Activated T-helper 2 cell treated with anti-CD3 and anti-CD28 coated beads, Interferon-gamma antibody, Interleukin-2, Interleukin-4, amounts not matched to agents 10 μg/mL and 5 μg/mL and 100 μg/mL, durations not matched to agents 14 hours and 24 hours and 36 hours (primary cell): Measurements from ENCODE around the gene OSR1. TPM values are rescaled to one million over a fixed set of nuclear protein-coding genes. Genes with fewer than 3 reads are reported as not detected.

Source experiments
- DNase-seq: peaks from one replicate; pipeline ENCODE4 v3.0.0; 2021; ENCODE audit warnings: low spot score
- H3K27ac Mint-ChIP-seq: one replicate; pipeline ENCODE4 v1.8.0; 2021; ENCODE audit warnings: mixed read lengths
- H3K27me3 Mint-ChIP-seq: one replicate; pipeline ENCODE4 v1.8.0; 2021; ENCODE audit warnings: low read depth, mixed read lengths
- H3K36me3 Mint-ChIP-seq: one replicate; pipeline ENCODE4 v1.8.0; 2021; ENCODE audit warnings: low read depth, mixed read lengths
- H3K4me1 Mint-ChIP-seq: one replicate; pipeline ENCODE4 v1.8.0; 2021; ENCODE audit warnings: low read depth, mixed read lengths
- H3K4me3 Mint-ChIP-seq: one replicate; pipeline ENCODE4 v1.8.0; 2021; ENCODE audit warnings: low read depth, mild to moderate bottlenecking, moderate library complexity, mixed read lengths
- H3K9me3 Mint-ChIP-seq: one replicate; pipeline ENCODE4 v1.8.0; 2021; ENCODE audit warnings: mixed read lengths
- intact Hi-C: fragments of 100-400 bp; cut with micrococcal nuclease; formaldehyde crosslinking; loops from one replicate; pipeline ENCODE4 v1.15.1; 2023
- total RNA-seq: library from RNA; stranded (reverse); gene quantifications from 2 replicates; pipeline ENCODE4 v1.2.3, GENCODE V29; 2022

The OSR1 gene
- total RNA-seq, 1 donor from 2014 or later = not detected

DNA sequence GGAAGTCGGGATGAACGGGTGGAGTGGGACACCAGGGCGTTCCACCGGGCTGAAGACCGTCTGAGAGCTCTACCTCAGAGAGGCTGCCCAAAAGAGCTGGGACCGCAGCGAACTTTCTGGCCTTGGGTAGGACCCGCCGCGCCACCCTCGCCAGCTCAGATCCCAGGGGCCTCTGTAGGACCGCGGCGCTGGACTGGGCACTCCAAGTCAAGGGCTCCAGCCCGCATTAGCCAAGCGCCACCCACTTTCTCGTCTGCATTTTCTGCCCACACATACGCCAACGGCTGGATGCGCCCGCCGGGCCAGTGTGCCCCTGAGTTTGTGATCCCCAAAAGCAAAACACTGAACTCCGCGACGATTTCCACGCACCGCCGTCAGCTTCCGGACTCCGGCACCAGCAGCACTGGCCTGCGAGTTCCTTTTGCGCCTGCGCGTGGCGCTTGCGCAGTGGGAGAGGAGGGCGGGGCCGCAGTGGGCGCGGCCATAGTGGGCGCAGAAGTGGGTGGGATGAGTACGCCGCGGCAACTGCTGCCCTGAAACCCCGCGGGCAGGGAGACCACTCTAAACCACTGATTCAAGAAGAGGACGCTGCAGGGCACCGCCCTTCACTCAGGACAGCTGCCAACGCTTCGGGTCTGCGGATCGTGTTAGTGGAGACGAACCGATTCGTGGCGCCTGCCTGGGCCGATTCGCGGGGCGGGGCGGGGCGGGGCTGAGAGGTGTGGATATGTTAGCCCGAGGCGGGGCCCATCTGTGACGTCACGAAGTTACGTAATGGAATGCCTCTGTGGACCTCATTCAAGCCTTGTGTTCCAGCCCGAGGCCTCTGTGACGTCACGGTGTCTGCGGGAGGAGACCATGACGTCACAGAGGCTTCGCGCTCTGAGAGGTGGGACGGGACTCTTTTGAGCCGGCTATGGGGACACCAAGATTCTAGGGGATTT lies 10.5 kb downstream of the OSR1 start:
- peaks cover 20% of the 10 kb centered on the region for H3K4me1 Mint-ChIP-seq
- no peaks in the 10 kb centered on the region for H3K9me3 Mint-ChIP-seq
- peak; percentile 97 for DNase-seq
- H3K4me3 Mint-ChIP-seq = peak overlapping the region; percentile 96
- H3K36me3 Mint-ChIP-seq = peaks cover 5% of the 10 kb centered on the region
- peaks cover 33% of the 10 kb centered on the region for H3K27me3 Mint-ChIP-seq
- intact Hi-C loops = loop anchor here (1.0 to 10.0 kb wide), 6 partner anchors 519 to 1593 kb away; partner anchors contain the start of genes GEN1, LAPTM4A, RDH14 and SMC6
- H3K27ac Mint-ChIP-seq = peak overlapping the region; percentile 93

DNA sequence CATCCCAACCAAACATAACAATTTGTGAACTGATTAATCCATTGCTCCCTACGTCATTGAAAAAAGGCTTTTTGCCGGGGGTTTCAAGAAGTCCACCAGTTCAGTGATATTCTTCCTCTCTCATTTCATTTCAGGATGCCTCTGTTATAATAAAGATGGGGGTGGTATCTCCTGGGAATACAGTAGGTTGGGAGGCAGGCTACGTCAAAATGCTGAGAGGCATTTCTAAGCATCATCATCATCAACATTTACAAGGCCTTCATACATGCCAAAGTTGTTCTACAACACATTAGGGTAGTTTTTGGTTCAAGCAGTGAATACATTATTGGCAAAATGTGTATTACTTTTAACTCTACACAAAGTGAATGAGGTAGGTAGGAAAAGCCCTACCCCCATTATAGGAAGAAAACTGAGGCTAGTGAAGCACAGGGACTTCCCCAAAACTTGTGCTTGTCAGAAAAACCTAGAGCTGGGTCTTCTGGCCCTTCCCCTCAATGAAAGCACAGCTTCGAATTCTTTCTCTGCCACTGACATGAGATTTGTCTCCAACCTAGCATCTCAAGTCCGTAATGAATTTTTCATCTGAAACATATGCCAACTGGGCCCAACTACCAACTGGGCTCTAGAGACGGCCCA lies 11.3 kb downstream of the OSR1 start:
- H3K4me1 Mint-ChIP-seq = peaks cover 16% of the 10 kb centered on the region
- H3K27me3 Mint-ChIP-seq = peaks cover 26% of the 10 kb centered on the region
- DNase-seq = no peak
- H3K36me3 Mint-ChIP-seq = peaks cover 5% of the 10 kb centered on the region
- intact Hi-C loops = loop anchor here (5.0 to 10.0 kb wide), 4 partner anchors 520 to 1592 kb away; partner anchors contain the start of genes GEN1, SMC6 and TTC32
- H3K9me3 Mint-ChIP-seq = no peaks in the 10 kb centered on the region
- H3K4me3 Mint-ChIP-seq = peak overlapping the region; percentile 96
- peak overlapping the region; percentile 93 for H3K27ac Mint-ChIP-seq

GRCh38 chr2:19337742-19338141 lies 20.7 kb downstream of the OSR1 start:
- Mint-ChIP-seq H3K9me3 (no peaks in the 10 kb centered on the region), H3K4me1 (no peaks in the 10 kb centered on the region), H3K4me3 (no peak overlapping the region), H3K27me3 (no peaks in the 10 kb centered on the region), H3K36me3 (no peaks in the 10 kb centered on the region), H3K27ac (no peak overlapping the region)
- no peak for DNase-seq
- intact Hi-C loops = no loop called here

DNA sequence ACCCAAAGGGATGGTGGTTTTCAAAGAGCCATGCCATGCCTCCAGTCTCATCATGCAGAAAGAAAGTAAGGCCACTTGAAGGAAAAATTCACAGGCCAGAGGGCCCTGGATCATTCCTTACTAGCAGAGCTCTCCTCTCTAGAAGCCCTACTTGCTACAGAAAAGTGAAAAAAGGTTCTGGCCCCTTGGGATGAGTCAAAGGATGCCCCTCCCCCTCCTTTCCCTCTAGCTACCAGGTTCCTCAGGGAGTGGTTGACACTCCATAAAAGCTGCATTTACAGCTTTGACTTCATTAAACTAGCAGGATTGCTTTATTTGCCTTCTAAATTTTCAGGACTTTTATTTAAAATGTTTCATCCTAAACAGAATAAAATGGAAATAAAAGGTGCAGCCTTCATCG lies 21.2 kb downstream of the OSR1 start:
- intact Hi-C loops = no loop called here
- Mint-ChIP-seq H3K4me1 (no peaks in the 10 kb centered on the region), H3K27ac (no peak overlapping the region), H3K4me3 (no peak overlapping the region), H3K9me3 (no peaks in the 10 kb centered on the region), H3K36me3 (no peaks in the 10 kb centered on the region), H3K27me3 (no peaks in the 10 kb centered on the region)
- DNase-seq = no peak

DNA sequence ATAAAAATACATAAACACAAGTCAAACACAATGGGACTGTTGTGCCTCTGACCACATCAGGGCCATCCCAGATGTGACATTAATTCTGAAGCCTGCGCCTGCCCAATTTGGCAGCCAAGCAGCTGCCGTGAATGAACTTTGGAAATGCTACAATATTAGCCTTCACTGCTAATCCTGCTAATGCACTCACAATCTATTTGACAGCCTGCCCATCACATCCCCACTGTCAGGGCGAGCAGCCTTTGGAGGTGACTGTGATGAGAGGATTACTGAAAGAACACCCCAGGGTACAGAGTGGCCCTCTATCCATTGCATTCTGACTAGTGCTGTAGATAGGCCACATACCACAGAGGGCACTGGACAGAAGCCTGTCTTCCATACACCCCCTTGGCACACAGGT lies 21.6 kb downstream of the OSR1 start:
- no peaks in the 10 kb centered on the region for H3K9me3 Mint-ChIP-seq
- intact Hi-C loops = no loop called here
- no peak overlapping the region for H3K4me3 Mint-ChIP-seq
- H3K27ac Mint-ChIP-seq = no peak overlapping the region
- H3K36me3 Mint-ChIP-seq = no peaks in the 10 kb centered on the region
- H3K27me3 Mint-ChIP-seq = no peaks in the 10 kb centered on the region
- no peaks in the 10 kb centered on the region for H3K4me1 Mint-ChIP-seq
- DNase-seq = no peak

DNA sequence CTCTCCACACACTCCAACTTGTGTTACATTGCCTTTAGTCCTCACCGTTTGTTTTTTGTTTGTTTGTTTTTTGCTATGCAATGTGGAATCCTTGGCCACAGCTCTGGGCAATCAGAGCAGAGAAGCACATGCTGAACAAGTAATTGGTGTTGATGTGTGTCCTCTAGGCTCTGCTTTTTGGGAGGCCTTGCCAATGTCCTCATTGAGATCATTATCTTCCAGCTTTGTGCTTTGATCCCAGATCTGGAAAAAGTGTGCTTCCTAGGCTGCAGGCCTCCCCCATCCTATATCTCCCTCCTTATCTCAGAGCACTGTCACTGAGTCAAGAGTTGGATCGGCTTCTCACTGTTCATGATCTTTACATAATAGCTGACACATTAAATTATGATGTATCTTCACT lies 25.9 kb downstream of the OSR1 start:
- no peaks in the 10 kb centered on the region for H3K9me3 Mint-ChIP-seq
- peaks cover 3% of the 10 kb centered on the region for H3K27me3 Mint-ChIP-seq
- H3K27ac Mint-ChIP-seq = no peak overlapping the region
- H3K36me3 Mint-ChIP-seq = no peaks in the 10 kb centered on the region
- no peaks in the 10 kb centered on the region for H3K4me1 Mint-ChIP-seq
- H3K4me3 Mint-ChIP-seq = no peak overlapping the region
- DNase-seq = no peak
- intact Hi-C loops = no loop called here

DNA sequence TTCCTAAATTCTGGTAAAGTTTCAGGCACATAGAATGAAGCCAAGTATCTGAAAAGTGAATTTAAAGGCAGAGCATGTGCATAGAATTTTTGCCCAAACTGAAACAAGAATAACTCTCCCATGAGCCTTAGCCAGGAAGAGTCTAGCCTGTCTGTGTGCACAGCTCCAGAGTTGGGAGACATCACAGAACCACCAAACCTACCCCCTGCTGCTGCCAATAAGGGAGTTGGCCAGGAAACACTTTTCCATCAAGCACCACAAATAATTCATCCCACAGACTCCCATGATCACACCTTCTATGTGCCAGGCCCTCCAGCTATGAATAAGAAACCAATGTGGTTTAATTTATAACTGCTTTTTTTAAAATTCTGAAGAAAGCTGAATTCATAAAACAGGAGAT lies 27.0 kb downstream of the OSR1 start:
- intact Hi-C loops = no loop called here
- H3K27me3 Mint-ChIP-seq = peaks cover 3% of the 10 kb centered on the region

GRCh38 chr2:19330436-19330835 lies 28.0 kb downstream of the OSR1 start:
- no peak overlapping the region for H3K4me3 Mint-ChIP-seq
- H3K27ac Mint-ChIP-seq = no peak overlapping the region
- H3K27me3 Mint-ChIP-seq = peaks cover 4% of the 10 kb centered on the region
- intact Hi-C loops = no loop called here
- no peaks in the 10 kb centered on the region for H3K9me3 Mint-ChIP-seq
- no peak for DNase-seq
- H3K36me3 Mint-ChIP-seq = no peaks in the 10 kb centered on the region
- no peaks in the 10 kb centered on the region for H3K4me1 Mint-ChIP-seq

More for the DNA sequence above, 27.0 kb downstream of the OSR1 start:
- DNase-seq = no peak
- no peaks in the 10 kb centered on the region for H3K9me3 Mint-ChIP-seq
- H3K36me3 Mint-ChIP-seq = no peaks in the 10 kb centered on the region
- no peaks in the 10 kb centered on the region for H3K4me1 Mint-ChIP-seq
- H3K4me3 Mint-ChIP-seq = no peak overlapping the region
- no peak overlapping the region for H3K27ac Mint-ChIP-seq

GRCh38 chr2:19329445-19329844 lies 29.0 kb downstream of the OSR1 start:
- no peaks in the 10 kb centered on the region for H3K36me3 Mint-ChIP-seq
- no peak overlapping the region for H3K4me3 Mint-ChIP-seq
- no peak overlapping the region for H3K27ac Mint-ChIP-seq
- H3K27me3 Mint-ChIP-seq = peaks cover 5% of the 10 kb centered on the region
- no peaks in the 10 kb centered on the region for H3K4me1 Mint-ChIP-seq
- no peaks in the 10 kb centered on the region for H3K9me3 Mint-ChIP-seq
- intact Hi-C loops = no loop called here
- no peak for DNase-seq

DNA sequence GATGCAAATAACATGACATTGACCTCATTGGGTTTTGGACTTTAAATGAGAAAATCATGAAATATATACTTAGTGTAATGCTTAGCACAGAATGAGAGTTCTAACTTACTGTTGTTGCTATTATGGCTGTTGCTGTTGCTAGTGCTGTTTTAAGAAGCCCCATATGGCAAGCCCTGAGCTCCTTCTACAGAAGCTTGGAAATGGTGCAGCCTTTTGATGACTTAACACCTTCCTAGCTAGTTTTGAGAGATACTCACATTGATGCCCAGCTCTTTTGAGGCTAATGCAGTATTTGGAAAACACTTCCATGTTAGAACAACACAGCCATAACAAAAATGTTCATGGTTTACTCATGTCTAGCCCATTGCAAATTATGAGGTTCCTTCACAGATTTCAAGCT lies 30.9 kb downstream of the OSR1 start:
- intact Hi-C loops = no loop called here
- DNase-seq = no peak
- peaks cover 5% of the 10 kb centered on the region for H3K27me3 Mint-ChIP-seq
- H3K9me3 Mint-ChIP-seq = no peaks in the 10 kb centered on the region
- no peak overlapping the region for H3K4me3 Mint-ChIP-seq
- H3K4me1 Mint-ChIP-seq = no peaks in the 10 kb centered on the region
- H3K36me3 Mint-ChIP-seq = no peaks in the 10 kb centered on the region
- no peak overlapping the region for H3K27ac Mint-ChIP-seq

DNA sequence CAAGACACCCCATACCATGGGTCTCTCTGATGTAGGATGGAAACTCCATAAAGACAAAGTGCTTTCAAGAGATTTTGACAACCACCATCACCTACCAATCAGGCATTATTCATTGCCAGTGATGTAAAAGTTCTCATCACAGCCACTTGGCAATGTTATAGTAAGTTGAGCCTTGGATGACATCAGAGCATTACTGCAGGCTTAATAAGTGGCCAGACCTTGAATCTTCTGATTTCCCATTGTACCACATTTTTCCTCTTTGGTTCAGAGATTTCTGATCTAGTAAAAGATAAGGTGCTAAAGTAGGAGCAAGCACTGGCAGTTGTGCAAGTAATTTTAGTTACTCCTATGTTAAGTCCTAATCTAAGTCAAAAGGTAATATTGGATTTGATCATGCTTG lies 36.5 kb downstream of the OSR1 start:
- Mint-ChIP-seq H3K27ac (no peak overlapping the region), H3K36me3 (no peaks in the 10 kb centered on the region), H3K9me3 (no peaks in the 10 kb centered on the region), H3K27me3 (peaks cover 2% of the 10 kb centered on the region), H3K4me1 (no peaks in the 10 kb centered on the region), H3K4me3 (no peak overlapping the region)
- DNase-seq = no peak
- intact Hi-C loops = no loop called here

DNA sequence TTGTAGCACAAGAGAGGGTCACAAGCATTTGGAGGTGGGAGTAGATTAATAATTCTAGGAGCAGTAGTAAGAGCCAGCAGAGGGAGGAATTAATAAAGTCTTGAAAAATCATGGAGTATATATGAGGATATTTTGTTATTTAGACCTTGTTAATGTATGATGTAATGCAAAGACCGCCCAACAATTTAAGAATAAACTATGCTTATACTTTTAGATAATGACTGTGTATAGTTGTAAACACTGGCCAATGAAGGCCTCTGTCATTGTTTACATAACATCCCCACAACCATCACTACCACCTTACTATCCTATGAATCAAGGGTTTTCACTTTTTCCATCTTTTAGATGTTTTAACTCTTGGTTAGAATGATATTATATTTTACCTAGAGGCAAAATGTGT lies 37.6 kb downstream of the OSR1 start:
- Mint-ChIP-seq H3K9me3 (no peaks in the 10 kb centered on the region), H3K4me3 (no peak overlapping the region)

DNA sequence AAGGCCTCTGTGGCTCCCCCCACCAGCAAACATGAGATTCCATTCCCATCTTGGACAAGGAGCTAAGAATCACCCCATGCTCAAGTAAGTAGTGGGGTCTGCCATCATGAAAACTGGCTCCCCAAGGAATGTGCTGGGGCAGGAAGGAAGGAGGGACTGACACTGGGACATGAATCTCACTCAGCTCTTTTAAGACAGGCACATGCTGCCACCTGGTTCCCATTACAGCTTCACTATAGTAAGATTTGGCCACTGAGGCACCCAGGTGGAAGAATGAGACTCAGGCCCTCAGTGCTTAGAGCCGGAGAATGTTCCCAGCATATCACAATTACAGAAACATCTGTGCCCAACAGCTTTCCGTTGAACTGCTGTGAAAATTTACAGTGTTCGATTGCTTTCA lies 38.7 kb downstream of the OSR1 start:
- Mint-ChIP-seq H3K27ac (no peak overlapping the region), H3K27me3 (no peaks in the 10 kb centered on the region), H3K4me1 (no peaks in the 10 kb centered on the region), H3K9me3 (no peaks in the 10 kb centered on the region), H3K36me3 (no peaks in the 10 kb centered on the region), H3K4me3 (no peak overlapping the region)
- DNase-seq = no peak
- intact Hi-C loops = no loop called here

More for the DNA sequence above, 37.6 kb downstream of the OSR1 start:
- no peaks in the 10 kb centered on the region for H3K36me3 Mint-ChIP-seq
- intact Hi-C loops = no loop called here
- no peak overlapping the region for H3K27ac Mint-ChIP-seq
- H3K4me1 Mint-ChIP-seq = no peaks in the 10 kb centered on the region
- peaks cover 2% of the 10 kb centered on the region for H3K27me3 Mint-ChIP-seq
- no peak for DNase-seq
